NCI-H2029 treated with DMSO at 0.1 percent for 48 hours (cell line): Measurements from ENCODE around the gene EFNA2.
"Not testable (repeated sequence)": the region's sequence is repeated elsewhere in the genome, so short reads cannot be mapped to it uniquely, and the experiment has no call there.

Experiments
- DNase-seq: peaks from one replicate; lab custom pipeline; 2025; lab: John Stamatoyannopoulos, UW

The EFNA2 gene

DNA sequence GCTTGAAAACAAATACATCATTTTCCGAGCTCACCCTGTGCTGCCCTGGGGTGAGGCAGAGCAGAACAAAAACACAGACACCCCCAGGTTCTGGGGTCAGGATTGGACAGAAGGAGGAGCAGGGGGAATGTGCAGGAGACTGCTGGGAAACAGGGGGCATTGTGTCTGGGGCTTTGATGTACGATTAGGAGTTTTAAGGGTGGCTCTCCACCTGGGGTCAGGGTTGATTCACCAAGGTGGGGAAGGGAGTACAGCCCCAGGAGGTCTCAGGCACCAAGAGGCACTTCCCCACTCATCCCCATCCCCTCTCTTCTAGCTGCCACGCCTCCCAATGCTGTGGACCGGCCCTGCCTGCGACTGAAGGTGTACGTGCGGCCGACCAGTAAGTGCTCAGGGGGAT lies 12.6 kb downstream of the EFNA2 start:
- no peak for DNase-seq

DNA sequence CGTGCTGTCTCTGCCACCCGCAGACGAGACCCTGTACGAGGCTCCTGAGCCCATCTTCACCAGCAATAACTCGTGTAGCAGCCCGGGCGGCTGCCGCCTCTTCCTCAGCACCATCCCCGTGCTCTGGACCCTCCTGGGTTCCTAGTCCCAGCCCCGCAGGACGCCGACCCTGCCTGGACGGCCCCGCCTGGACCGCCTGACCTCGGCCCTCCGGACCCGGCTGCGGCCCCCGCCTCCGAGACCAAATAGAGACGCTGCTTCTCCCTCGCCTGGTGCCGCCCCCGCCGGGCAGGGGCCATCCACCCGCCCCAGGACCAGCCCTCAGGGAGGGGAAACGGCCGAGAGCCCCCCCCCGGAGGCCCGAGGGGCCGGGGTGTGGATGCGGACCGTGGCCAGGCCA lies 14.1 kb downstream of the EFNA2 start:
- DNase-seq, result no peak

DNA sequence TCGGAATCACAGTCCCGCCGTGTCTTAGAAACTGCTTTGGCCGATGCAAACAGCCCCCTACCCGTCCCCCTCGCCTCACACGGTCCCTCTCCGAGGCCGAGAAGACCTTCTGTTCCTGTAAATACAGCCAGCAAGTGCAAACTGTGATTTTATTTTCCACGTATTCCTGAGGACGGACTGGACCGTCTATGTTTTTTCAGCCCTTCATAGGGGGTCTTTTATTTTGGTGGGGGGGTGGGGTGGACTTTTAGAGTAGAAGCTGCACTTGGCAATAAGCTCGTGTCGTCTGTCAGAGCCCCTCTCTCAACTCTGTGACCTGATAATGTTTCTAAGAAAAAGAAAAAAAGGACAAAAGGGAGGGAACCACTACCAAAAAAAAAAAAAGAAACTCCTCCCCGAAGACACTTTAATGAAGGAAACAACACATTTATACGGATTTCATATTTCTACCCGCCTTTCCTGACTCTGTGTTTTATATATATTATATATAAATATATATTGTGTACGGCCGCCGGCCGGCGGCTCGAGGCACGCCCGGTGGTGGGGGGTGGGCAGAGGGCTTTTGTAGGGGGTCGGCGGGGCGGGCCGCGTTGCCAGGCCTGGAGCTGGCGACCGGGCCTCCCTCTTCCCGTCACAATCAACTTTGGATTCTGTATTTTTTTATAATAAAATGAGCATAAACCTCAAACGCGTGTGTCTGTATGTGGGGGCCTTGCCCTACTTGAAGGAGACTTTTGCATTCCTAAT lies 15.2 kb downstream of the EFNA2 start:
- no peak for DNase-seq

DNA sequence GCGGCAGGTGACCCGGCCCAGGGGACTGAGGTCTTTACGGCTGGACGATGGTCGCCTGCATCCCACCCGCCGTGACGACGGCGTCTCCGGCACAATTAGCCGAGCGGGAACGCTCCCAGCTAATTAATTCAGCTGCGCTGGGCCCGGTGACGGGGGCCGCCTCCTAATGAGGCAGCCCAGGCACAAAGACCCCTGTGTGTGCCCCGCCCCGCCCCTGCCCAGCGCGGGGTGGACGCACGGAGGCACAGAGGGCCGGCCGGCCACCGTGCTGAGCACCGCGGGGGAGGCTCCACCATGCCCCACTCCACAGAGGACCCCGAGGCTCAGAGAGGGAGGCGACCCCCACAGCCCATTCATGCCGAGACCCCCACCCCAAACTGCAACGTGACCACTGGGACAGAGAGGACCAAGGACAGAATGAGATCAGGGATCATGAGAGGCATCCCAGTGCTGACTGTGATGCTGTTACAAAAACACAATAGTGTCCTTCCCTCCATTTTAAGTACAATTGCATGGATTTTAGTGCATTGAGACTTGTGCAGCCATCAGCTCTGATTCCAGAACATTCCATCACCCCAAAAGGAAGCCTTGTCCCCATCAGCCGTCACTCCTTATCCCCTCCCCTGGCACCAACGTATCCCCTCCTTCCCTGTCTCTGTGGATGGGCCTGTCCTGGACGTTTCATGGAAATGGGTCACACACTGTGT lies 17.0 kb downstream of the EFNA2 start:
- DNase-seq, result no peak

DNA sequence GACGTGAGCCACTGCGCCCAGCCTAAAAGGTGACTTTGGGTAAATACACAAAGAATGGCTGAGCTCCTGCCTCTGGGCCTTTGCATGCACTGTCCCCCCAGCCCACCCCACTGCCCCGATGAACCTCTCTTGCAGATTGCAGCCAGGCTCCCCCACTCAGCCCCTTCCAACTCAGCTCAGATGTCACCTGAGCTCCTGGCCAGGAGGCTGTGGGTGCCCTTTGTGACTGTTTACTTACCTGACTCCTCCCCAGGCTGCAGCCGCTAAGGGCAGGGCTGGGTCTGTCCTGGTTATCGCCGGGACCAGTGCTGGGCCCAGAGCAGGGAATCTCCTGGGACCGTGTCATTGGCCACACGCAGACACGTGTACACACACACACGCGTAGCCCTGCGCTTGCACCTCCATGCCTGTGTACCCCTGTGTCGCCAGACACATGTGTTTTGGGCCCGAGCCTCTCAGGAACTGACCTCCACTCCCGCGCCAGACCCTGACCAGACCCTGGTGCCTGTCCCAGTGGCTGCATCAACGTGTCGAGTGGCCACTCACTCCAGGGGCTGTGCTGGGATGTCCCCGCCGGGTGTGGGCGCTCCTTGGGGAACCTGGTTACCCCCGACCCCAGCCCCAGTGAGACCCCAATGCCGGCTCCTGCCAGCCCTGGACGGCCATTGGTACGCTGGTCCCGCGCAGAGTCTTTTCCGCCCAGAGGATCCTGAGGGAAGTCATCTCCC lies 18.7 kb downstream of the EFNA2 start:
- DNase-seq, result no peak

DNA sequence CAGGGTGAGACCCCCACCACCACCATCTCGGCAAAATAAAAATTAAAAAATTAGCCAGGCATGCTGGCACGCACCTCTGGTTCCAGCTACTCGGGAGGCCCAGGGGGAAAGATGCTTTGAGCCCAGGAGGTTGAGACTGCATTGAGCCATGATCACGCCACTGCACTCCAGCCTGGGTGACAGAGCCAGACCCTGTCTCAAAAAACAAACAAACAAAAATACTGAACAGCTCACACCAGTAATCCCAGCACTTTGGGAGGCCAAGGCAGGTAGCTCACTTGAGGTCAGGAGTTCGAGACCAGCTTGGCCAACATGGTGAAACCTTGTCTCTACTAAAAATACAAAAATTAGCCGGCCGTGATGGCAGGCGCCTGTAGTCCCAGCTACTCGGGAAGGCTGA lies 19.7 kb downstream of the EFNA2 start:
- DNase-seq, result not testable (repeated sequence)

DNA sequence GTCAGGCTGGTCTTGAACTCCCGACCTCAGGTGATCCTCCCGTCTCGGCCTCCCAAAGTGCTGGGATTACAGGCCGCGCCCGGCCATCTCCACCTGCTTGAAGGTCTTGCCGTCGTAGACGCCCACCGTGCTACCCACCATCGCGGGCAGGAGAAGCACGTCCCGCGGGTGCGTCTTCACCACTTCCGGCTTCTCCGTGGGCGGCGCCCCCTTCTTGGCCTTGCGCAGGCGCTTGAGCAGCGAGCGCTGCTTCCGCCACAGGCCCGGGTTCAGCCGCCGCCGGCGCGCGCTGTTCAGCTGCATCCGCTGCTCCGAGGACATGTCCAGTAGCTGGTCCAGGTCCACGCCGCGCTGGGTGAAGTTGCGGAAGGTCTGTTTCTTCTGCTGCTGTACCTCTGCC lies 21.6 kb downstream of the EFNA2 start:
- no peak for DNase-seq

DNA sequence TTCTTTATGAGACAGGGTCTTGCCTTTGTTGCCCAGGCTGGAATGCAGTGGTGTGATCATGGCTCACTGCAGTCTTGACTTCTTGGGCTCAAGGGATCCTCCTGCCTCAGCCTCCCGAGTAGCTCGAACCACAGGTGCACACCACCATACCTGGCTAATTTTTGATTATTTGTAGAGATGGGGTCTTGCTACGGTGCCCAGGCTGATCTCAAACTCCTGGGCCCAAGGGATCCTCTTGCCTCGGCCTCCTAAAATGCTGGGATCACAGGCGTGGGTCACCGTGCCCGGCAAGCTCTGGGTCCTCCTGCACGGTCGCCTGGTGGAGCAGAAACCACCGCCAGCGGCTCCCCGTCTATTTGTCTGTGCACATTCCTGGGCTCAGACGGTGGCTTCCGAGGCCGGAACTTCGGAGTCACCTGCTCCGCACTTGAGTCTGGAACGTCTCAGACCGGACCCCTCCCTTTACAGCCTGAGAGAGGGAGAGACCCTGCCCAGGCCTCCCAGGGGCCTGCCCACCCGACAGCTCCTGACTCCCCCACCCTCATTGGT lies 22.2 kb downstream of the EFNA2 start:
- no peak for DNase-seq

DNA sequence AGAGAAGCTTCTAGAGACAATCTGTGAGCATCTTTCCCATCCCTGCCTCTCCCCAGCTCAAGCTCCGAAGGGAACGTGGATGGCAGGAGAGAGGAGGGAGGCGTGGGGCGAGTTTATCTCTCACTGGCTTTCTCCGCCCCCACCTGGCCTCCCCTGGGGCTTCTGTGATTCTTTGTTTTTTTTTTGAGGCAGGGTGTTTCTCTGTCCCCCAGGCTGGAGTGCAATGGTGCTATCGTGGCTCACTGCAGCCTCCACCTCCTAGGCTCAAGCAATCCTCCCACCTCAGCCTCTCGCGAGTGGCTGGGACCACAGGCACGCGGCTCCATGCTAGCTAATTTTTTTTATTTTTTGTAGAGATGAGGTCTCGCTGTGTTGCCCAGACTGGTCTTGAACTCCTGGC lies 23.0 kb downstream of the EFNA2 start:
- DNase-seq, result no peak

DNA sequence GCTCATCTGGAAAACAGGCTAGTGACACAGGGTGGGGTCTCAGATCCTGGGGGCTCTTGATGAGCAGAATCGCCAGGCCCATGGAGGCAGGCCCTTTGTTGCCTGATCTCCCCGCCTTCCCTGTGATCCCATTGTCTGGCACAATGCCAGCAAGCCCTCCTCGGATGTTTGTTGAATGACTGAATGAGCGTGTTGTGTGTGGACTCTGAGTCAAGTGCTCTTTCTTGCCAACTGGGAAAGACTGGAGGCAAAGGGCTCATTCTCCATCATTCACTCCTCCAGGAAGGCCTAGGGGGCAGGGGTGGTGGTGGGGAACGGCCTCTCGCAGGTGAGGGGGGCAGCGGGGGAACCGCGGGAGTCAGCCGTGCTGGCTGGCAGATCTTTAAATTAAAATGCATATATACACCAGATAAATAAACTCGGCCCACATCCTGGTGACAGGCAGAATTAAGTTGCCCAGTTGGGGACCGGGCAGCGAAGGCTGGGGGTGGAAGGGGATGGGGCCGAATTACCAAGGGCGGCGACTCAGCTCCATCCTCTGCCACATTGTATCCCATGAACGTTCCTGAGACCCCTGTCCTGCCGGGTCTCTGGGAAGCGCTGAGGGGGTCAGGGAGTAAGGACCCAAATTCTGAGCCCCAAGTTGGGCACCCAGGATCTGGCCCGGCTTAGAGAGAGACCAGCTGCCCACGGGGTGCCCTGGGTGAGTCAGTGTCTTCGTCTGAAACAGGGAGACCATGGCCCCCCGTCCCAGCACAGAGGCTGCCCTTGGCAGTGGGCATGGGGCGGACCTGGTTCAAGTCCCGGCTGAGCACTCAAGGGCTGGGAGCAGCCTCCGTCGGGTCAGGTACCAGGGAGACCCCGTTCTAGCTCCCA lies 24.5 kb downstream of the EFNA2 start:
- no peak for DNase-seq

DNA sequence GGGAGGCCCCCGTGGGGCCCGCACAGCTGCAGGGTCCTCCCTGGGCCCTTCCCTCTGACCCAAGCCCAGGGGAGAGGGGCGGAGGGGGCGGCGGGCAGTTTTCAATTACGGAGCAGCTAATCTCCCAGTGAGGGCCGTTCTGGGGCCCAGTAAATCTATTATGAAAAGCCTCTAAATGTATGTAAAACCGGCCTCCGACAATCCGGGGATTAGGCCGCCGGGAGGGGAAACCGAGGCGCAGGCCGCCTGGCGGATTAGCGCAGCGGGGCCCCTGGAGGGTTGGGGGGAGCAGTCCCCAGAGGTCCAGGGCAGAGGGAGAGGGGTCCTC lies 25.1 kb downstream of the EFNA2 start:
- DNase-seq, result no peak

DNA sequence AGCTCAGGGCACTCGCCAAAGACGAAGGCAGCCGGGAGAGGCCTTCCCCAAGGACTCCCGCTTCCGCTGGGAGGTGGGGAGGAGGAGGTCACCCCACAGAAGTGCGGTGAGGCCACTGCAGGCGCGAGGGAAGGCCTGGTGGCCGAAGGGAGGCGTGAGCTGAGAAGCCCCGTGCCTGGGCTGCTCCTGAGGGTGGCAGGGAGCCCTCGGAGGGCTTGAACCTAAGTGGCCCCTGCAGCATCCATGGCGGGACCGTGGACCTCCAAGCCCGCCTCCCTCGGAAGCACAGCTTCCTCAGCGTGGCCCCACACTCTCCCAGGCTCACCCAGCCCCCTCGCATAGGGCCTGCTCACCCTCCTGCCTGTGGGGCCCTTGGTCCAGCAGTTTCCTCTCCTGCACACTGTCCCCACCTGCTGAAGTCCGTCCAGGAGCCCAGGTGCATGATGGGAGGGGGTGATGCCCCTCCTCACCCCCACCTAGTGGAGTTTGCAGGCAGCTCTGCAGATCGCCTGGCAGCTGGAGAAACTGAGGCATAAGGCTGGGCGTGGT lies 25.9 kb downstream of the EFNA2 start:
- no peak for DNase-seq

DNA sequence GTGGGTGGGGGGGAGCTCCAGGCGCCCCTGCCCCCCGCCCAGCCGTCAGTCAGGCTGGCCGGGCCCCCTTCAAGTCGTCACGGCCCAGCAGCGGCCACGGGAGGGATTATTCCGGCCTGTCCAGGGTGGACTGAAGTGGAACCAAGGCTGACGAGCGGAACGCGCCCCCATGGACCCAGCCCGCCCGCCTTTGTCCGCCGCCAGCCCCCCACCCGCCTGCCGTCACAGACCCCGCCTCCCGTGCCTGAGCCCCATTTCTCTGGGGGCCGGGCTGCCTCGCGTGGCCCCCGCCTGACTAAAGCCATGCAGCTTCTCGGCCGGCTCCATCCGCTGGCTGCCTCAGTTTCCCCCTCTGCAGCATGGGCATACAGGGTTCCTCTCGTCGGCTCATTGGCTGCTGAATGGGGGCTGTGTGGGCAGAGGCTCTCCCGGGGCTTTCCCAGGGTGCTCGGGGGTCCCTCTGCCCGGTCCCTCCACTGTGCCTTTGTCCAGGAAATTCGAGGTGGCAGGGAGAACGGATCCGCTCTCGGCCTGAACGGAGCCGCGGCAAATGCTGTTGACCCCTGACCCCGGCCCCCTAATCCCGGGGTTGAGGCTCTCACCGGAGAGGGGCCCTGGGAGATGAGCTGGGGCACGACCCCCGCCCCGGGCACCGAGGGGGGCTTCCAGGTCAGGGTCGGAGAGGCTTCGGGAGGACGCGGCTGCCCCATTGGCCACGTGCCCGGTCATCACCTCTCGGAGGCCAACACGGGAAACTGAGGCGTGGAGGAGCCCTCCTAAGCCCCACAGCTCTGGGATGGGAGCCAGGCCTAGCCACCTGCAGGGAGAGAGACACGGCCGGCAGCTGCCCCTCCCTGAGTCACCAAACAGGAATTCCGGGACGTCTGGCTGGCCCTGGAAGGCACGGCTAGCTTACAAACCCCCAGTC lies 27.4 kb downstream of the EFNA2 start:
- no peak for DNase-seq

DNA sequence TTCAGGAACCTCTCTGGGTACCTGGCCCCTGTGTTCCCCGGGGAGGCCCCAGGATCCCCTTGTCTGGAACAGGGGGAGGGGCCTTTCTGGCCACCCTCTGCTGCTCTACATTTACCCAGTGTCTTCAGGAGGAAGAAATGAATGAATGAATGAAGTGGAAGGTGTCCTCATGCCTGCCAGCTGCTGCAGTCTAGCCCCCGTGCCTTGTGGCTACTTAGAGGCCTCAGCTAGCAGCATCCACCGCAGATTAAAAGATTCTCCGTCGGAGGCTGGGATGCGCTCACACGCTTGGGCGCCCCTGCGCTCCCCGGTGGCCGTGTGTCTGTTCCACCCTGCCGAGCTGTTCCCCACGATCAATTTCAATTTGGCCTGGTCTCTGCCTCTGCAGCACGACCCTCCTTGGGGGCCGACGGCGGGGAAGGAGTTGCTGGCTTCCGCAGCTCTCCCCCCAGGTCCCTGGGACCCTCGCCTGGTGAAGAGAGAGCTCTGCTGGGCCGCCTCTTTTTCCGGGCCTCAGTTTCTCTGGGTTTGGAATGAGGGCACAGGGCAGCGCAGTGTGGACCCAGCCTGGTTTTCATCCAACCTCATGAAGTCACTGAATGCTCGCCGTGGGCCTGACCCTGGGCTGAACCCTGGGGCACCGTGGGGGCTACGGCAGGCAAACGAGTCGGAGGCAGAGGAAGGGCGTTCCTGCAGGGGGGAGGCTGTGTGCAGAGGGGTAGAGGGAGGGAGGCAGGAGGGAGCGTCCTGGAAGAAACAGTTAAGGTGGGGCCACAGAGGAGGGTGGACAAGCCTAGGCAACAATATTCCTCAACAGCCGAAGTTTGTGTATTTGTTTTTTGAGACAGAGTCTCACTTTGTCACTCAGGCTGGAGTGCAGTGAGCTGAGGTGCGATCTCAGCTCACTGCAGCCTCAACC lies 28.3 kb downstream of the EFNA2 start:
- no peak for DNase-seq

DNA sequence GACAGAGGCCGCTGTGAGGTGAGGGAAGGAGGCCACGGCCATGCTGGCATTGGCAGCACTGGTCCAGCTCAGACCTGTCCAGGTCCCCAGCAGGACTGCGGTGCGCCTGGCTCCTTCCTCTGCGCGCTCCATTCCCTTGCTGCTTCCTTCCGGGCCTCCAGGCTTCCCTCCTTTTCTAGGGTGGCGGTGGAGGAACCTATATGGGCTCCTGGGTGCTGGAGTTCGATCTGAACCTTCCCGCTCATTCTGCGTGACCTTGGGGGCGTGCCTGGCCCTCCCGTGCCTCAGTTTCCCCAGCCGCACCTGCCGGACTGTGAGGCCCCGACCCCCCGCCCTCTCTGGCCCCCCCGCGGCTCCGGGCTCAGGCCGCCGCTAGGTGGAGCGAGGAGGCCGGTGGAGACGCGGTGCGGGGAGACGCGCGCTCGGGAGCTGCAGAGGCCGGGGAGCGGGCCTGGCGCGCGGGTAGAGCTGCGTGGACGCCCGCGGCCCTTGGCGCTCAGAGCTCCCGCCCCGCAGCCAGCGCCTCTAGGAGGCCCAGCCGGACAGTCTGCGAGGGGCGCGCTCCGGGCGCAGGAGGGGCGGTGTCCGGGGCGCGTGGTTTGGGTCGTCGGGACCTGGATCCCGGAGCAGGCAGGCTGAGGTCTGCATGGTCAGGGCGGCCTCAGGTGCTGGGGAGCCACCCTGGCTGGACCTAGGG lies 29.9 kb downstream of the EFNA2 start:
- DNase-seq, result no peak

DNA sequence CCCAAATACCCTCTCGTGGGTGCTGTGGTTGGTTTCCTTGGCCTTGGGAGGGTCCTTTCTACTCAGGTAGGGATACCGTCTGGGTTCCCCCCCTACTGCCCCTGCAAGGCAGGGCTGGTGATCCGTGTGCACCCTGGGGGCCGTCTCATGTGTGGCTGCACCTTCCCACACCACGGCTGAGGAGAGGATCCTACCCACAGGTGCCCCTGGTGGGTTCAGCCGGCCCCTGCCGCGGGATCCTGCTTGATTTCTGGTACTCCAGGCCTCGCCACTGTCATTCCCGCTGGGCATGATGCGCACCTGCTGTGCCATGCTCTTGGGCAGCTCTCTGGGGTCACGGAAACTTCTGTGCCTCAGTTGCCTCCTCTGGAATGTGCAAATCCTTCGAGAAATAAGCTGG lies 30.8 kb downstream of the EFNA2 start:
- DNase-seq, result no peak

DNA sequence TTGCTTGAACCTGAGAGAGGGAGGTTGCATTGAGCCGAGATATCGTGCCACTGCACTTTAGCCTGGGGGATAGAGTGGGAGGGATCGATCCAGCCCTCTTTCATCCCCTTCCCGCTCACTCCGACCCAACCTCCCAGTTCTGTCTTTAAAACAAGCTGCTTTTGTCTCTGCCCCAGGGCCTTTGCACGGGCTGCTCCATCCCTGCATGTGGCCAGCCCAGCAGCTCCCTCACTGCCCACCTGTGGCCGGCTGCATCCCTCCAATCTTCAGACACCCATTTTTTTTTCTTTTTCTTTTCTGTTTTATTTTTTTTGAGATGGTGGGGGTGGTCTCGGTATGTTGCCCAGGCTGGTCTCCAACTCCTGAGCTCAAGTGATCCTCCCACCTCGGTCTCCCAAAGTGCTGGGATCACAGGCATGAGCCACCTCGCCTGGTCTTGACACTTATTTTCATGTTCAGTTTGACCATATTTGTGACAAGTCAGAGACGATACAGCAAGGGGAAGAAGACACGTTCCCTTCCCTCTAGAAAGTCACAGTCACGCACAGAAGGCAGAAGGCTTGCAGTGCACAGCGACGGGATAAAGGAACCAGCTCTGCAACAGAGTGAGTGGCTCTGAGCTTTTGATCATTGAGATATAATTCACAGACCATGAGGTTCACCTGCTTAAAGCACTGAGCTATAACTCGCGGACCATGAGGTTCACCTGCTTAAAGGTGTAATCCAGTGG lies 31.8 kb downstream of the EFNA2 start:
- no peak for DNase-seq
